Stimulated activated CD8-positive, alpha-beta memory T cell treated with anti-CD3 and anti-CD28 coated beads, Interleukin-4, amount 100 ng/mL, for 48 hours (primary cell): ENCODE results near the gene PARVA.

ENCODE experiments used
- DNase-seq: peaks from one replicate; pipeline ENCODE4 v3.0.0-alpha.2; 2020

PARVA gene

DNA sequence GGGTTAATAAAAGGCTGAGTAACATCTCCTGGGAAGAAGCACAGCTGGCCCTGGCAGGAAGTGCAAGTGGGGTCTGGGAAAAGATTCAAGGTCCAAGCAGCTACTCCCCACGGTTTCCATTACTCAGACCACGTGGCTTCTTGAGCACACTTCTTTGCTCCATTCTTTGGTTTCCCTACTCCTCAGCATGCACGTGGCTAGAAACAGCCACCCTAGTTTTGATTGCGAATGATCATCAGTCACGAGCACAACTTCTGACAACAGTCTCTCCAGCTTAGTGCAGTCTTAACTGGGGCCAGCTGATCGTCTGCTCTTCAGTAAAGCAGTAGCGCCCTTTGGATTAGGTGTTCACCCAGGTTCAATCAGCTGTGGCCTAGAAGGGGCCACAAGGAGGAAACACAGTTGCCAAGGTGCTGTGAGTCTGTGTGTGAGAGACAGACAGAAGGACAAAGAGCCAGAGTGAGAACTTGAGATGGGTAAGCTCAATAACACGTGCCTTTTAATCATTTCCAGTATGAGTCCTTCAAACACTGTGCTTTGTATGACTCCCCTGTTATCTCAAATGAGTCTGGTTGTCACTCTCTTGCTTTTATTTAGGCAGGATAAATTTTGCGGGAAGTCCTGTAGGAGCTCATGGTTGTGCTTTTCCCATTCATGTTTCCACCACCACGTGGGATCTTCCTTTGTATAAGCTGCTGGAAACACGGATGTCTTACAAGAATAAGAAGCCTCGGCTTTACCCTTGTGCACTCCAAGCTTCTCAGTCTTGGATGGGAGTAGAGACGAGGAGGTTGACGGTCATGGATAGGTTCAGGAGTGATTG, 901 bp upstream of the PARVA start:
- no peak for DNase-seq

DNA sequence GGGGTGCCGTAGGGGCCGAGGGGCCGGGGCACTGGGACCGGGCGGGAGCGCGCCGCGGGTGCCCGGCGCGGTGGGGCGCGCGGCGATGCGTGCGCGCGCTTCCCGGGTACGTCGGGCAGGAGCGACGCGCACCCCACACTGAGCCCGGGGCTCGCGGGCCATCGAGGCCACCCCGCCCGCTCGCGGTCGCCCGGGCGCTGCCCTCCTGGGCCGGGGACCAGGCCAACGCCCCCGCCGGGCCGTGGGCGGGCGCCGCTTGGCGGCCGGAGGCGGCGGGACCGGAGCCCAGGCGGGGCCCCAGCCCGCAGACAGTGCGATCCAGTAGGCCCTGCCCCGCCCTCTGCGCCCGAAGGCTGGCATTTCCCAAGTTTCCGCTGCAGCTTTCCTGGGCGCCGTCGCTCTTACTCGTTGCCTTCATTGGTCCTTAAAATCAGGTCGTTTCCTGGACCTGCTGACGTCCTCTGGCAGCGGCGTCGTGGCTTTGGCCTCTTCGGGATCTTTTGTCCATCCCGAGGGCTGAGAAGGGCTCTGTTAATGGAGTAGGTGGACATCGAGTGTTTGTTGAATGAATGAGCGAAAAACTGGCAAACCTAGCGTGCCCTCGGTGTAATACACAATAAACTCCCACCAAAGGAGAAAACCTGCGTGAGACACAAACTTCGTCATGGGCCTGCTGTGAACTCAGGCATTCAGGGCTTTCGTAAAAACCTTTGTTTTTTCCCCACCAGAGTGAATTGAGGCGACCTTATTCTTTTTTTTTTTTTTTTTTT, 638 bp downstream of the PARVA start:
- no peak for DNase-seq

DNA sequence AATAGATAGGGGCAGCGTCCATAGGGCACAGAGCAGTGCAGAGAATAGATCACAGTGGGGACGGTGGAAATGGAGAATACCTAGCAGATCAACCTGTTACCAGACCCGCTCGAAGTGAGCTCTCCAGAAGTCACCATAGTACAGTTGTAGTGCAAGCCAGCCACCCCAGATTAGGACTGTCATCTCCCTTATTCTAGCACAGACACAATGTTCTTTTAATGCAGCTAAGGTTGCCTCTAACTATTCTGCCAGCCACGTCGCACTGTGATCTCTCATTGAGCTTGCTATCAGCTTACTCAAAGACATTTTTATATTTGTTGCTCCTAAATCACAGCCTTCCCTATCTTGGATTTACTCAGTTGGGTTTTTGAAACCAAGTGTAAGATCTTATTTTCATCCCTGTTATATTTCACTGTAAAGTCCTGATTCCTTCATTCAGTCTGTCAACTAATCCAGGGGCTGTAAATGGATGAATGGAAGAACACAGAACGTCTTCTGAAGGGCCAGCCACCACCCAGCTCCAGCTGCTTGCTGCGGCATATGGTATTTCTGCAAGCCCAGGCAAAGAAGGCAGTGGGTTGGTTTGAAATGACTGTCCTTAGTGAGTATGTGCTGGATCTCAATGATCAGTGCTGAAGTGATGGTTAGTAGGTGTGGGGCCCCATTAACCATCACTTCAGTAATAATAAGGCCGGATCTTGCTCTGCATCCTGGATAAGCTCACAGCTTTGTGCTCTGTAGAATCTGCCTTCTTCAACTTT, 3.4 kb downstream of the PARVA start:
- no peak for DNase-seq

DNA sequence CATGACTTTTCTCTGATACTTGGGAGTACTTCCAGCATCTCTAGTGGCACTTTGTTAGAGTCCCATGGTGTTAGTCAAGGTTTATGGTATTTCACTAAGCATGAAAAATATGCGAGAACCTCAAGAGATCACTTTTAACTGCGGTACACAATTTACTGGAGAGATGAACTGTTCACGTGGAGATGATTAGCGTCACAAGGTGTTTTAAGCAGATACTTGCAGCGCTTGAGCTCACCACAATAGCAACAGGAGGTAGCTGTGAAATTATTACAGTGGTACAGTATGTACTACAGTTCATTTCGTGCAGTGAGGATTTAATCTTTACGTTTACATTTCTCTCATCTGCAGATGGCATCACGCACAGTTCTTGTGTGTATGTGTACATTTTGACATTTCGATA, 4.5 kb downstream of the PARVA start:
- no peak for DNase-seq

DNA sequence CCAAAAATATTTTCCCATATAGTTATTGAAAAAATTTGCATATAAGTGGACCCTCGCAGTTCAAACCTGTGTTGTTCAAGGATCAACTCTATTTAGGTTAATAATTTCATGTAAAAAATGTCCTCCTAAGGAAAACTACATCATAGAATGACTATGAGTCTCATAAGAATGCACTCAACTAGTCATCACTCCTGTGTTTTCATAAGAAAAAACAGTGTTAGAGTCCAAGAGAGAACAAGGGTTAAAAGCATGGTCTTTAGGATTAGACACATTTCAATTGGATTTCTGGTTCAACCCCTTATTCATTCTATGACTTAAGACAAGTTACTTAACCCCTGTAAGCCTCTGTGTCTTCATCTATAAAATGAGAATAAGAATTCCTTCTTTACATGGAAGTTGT, 5.1 kb downstream of the PARVA start:
- no peak for DNase-seq

DNA sequence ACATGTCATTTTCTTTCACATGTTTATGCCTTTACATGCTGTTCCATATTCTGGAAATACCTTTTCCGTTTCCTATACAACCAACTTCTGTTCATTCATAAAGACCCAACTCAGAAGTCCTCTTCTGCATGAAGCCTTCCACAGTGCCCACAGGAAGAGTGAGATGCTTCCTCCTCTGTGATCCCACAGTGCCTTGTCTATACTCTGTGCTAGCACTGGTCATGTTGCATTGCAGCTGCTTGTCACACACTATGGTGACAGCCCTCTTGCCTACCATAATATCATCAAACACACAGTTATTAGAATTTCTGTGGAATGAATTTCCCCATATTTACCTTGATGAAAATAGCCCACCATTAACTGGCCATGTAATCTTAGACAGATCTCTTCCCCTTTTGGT, 8.9 kb downstream of the PARVA start:
- no peak for DNase-seq

DNA sequence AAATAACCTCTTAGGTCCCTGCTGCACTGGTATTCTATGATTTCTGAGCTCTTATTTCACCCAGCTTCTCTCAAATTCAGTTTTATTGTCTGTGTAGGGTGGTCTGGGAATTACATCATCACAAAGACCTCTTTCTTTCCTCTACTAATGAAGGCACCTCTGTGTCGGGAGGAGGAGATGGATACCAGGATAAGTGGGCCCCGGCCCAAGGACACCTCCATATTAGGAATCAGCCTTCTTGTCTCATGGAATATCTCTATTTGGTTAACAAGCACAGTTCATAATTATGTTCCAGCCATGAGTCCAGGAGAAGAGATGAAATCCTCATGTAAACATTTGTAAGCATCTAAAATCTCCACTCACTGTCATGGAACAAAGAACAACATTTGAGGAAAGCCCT, 9.4 kb downstream of the PARVA start:
- no peak for DNase-seq

DNA sequence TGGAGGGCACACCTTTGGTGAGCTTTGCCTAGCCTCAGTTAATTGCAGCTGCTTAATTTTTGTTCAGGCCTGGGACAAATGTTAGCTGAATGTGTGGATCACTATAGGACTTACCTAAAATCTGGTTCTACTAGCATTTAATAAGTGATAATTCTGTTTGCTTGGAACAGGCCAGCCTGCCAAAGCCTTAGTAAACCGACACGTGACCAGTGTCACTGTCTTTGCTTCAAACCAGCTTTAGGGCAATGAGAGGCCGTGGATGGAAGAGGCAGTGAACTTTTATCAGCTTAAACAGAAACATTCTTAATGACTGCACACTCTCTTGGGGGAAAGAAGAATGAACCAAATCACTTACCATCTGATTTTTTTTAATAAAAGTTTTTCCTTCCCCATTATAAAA, 10.8 kb downstream of the PARVA start:
- DNase-seq = no peak

DNA sequence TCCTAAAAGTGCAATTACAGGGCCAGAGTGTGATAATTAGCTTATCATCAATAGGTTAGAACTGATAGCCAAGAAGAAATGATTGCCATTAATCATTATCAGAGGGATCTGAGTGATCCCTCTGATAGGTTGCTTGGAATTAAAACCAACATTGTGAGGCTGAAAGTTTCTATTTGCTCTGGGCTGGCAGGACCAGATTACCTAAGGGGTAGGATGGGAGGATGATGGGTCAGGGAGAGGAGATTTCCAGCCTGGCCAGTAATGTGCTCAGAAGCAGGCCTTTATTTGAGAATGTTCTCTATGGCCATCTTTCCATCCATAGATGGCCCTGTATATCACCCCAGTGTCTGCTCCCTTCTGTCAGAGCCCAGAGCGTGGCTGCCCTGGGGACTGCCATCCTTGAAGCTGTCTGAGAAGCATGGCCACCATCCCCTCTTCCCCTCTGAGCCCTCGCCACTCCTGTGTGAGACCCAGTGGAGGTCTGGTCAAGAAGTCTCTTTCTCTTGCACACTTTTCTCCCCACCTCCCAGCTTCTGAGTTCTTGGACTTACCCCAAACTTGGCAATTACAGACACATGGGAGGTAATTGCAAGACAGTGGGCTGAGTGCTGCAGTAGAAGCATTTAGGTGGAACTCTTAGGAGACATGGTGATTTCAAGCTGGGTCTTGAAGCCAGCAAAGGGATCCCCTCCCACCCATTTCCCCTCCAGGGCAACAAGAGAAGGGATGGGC, 11.7 kb downstream of the PARVA start:
- no peak for DNase-seq

DNA sequence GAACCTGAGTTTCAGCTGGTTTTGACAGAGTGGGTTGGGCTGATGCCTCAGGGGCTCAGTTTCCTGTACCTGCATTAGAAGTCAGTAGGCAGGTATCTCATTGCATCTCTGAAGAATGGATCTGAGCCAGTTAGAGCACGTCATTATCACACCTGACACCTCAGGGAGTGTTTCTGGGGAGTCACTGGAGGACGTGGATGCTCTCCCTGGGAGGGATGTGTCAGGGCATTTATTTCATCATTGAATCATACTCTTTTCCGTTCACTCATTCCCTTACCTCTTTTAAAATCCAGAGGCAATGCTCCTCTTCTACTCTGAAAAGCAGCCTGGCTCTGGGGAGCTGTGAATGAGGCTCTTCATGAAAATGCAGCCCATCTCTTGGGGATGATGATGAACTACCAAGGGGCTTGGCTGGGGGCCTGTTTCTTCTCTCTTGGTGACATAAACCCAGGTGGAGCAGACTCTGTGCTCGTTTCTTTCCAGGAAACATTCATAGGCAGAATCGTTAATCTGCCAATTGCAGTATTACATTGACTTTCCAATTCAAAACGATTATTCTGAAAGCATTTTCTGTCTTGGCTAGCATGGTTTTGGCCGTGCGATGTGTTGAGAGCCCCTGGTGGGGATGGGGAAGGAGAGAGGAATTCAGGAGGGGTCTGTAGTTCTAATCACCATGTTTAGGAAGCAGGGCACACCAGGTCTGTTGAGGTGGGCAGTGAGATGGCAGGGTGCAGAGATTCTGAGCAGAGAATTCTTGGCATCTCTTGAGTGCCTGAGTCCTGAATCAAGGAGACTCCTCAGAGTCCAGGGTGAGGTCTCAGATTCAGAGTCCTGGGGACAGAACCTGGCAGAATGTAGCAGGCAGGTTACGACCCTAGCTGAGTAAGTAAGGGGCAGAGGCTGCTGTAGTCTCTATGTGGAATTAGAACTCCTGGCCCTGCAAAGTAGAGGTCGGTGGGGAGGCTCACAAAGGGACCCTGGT, 12.6 kb downstream of the PARVA start:
- DNase-seq = no peak

DNA sequence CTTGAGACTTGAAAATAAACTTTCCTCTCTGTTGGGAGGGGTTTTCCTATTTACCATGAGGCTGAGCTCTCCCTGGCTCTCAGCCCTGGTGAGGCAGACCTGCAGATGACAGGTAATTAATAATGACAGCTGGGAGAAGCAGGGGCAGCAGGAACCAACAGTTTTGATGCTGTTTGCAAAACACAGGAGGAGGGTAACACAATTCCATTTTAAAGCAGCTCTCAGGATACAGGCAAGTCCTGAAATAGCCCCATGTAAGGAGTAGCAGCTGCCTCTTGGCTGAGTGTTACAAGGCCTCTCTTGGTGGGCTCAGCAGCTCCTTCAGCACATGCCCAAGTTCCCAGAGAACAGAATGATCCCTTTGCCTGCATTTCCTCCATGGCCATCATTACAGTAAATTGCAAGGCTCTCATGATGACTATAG, 13.3 kb downstream of the PARVA start:
- no peak for DNase-seq

DNA sequence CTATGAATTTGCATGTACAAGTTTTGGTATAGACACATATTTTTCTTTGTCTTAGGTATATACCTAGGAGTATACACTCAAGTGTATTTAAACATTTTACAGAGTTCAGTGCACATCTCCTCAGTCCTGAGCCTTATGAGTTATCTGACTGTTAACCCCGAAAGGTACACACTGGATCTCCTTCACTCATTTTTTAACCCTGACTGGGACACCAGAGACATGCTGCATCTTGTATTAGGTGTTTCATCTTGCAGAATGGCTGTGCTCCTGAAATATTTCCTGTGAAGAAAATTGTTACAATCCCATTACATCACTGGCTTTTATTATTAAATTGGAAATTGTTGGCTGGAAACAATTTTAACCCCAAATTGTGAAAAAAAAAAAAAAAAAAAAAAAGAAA, 15.3 kb downstream of the PARVA start:
- DNase-seq = no peak

DNA sequence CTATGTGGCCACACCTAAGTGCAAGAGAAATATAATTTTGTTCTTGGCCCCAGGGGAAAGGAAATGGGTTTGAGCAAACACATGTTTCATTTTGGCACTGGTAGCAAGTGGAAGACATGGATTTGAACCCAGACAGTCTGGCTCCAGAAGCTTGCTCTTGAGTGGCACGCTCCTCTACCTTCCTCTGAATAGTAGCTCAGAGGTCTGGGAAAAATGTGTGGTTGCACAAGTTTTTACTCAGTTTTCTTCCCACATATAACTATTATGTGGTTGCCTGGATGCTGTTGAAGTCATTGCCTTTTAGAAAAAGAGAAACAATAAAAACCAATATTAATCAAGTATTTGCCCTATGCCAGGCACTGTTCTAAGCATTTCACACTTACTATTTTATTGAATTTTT, 16.3 kb downstream of the PARVA start:
- DNase-seq = no peak

DNA sequence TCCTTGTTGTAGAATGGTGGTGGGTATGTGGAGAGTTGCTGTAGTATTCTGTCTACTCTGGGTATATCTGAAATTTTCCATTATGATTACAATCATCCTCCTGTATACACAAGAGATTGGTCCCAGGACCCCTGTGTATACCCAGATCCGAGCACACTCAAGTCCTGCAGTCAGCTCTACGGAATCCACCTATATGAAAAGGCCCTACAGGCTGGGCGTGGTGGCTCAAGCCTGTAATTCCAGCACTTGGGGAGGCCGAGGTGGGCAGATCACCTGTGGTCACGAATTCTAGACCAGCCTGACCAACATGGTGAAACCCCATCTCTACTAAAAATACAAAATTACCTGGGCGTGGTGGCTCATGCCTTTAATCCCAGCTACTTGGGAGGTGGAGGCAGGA, 17.2 kb downstream of the PARVA start:
- DNase-seq = no peak

DNA sequence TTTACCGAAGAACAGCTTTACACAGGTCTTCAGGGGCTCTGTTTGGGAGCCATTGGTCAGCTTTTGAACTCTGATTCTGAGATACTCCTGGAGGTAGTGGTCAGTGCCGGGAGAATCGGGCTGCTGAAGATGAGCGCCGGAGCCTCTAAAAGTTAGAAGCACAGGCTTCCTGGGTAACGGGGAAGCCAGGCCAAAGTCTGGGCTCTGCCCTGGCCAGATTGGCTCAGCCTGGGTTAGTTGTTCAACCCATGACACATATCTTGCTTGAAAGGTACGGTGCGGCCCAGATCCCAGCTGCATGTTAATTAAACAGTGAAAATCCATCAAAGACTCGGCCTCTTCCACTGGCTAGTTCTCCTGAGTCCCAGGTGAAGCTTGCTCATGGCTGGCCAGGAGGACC, 18.0 kb downstream of the PARVA start:
- DNase-seq = no peak

DNA sequence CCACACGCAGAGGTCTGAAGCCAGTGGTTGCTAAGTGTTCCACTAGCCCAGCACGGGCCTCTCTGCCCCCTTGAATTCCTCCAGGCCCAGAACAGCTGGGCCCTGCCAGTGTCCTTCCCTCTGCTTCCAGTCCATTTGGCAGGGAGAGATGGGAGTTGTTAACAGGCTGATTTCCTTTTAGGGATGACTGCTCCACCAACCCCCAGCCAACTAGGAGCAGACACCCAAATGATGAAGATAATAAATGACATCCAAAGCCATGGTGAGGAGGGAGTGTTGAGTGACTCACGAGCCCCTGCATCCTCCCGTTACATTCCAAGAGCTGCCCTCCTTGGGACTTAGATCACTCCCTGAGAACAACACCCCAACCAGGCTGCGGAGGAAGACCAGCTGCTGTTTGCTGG, 20.6 kb downstream of the PARVA start:
- no peak for DNase-seq

DNA sequence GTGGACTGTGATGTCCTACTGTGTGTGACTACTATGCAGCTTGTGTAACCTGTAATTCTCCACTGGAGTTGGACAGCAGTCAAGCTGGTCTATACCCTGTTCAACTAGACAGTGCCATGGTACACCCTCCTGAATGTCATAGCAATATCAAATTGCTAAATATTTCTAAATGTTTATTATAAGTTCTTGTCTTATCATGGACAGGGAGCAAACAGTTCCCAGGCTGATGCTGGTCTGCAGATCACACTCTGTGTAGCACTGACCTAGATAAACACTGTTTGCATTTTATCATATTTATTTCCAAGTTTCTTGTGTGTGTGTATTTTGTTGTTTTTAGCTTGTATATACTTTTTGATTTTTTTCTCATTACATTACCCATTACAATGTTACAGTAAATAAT, 22.0 kb downstream of the PARVA start:
- DNase-seq = no peak

DNA sequence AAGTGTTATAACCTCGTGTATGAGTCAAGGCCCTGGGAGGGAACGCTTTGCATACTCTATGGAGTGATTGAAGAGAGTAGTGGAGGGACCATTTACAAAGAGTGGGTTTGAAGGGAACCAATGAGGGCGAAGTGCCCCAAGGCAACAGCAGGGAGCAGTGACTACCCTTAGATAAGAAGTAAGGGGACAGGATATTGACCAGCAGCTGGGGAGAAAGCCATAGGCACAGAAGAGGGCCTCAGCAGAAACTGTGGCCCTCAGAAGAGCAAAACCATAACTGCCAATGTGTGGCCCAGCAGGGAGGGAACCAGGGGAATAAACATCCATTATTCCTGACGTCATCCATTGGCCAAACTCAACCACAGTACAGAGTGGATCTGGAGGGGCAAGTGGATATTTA, 24.7 kb downstream of the PARVA start:
- no peak for DNase-seq

DNA sequence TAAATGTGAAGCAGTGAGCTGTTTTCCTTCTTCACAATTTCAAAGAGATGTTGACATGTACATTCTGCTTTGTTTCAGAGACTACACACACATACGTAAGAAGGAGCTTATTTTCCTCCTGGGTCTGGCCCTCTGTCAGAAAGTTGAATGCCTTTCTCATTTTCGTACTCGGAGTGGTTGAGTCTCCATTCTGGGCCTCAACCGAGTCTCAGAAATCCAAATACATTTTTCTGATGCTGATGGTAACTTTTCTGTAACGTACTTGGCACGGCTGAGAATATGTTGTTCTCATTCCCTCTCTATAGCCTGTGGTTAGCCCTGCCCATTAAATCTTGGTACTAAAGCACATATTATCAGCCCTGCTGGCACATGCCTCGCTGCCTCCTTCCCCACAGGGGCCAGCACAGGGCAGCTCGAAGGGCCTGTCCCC, 25.3 kb downstream of the PARVA start:
- no peak for DNase-seq

DNA sequence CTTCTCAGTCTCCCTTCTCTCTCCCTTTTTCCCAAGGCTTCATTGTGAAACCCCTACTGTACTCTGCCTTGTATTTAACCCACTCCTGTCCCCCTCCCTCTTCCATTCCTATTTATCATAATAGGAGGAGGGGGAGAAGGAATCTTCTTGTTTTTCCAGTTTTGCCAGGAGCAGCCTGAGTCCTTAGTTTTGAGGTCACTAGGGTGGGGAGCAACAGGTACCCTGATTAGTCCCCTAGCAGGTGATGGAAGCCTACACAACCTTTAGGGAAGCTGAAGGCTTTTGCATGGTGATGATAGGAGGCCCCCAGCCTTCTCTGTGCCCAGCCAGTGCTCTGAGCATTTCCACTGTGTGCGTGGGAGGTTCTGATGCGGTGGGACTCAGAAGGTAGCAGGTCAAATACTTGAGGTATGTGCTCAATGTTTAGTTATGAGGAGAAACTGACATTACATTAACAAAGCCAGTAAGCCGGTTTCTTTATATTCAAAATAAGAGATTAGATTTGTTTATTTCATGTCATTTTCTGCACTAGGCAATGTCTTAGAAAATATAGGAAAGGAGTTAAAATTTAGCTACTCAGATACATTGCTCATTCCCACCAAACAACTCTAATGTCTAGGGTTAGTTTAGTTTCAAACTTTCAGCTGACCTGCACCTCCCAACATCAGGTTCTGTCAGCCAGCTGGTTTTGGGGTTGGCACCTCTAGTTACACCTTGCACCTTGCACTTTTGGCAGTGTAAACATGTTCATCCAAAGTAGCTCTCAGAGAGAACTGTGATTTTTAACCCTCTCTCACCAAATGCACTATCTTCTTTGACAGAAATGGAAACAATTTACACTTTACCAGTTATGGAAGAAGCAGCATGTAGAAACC, 26.0 kb downstream of the PARVA start:
- DNase-seq = no peak

DNA sequence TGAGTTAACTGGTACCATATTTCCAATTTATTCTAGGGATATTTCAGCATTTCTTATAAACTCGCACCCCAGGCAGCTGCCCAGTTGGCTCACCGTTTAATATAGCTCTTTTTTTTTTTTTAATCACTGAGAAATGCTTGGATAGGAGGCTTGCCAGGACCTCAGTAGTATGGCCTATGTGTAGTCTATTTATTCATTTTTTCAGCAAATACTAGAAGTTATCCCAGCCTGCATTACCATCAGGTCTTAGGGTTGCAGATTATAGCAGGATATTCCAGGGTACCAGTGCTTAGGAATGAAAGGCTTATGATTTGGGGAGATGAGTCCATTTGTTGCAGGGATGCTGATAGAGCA, 26.6 kb downstream of the PARVA start:
- DNase-seq = no peak
